Small intestine (tissue), 7 donors: ENCODE data around the gene PPP1CA. TPM values are rescaled to one million over a fixed set of nuclear protein-coding genes. Genes with fewer than 3 reads are reported as not detected.

Source experiments
- DNase-seq, 2 donors: peaks; one replicate each; pipeline versions ENCODE4 v3.0.0 to v3.0.0-alpha.2; 2013
- FAIRE-seq: peaks from 2 replicates; lab custom pipeline; 2012; peaks lifted over from hg19 to GRCh38; lab: Jason Lieb, UNC
- H3K27ac ChIP-seq, 3 donors: one replicate each; pipeline ENCODE4 v1.5.1; 2013; ENCODE audit warnings: low read length in 2 of 3, mild to moderate bottlenecking in 2 of 3, control low read depth in 1 of 3, inconsistent platforms in 1 of 3, low read depth in 1 of 3, moderate library complexity in 1 of 3
- H3K27me3 ChIP-seq, 3 donors: one replicate each; pipeline ENCODE4 v1.6.1; 2013; ENCODE audit warnings: low read length in 3 of 3, inconsistent platforms in 1 of 3; ENCODE audit not compliant: control insufficient read depth in 3 of 3, insufficient read depth in 3 of 3
- H3K36me3 ChIP-seq, 3 donors: one replicate each; pipeline ENCODE4 v1.6.1; 2013; ENCODE audit warnings: low read length in 3 of 3, inconsistent platforms in 1 of 3, low read depth in 1 of 3, mild to moderate bottlenecking in 1 of 3, moderate library complexity in 1 of 3; ENCODE audit not compliant: control insufficient read depth in 3 of 3, insufficient read depth in 2 of 3
- H3K4me1 ChIP-seq, 3 donors: one replicate each; pipeline ENCODE4 v1.6.1; 2013; ENCODE audit warnings: low read length in 2 of 3, inconsistent platforms in 1 of 3, low read depth in 1 of 3, mild to moderate bottlenecking in 1 of 3, moderate library complexity in 1 of 3; ENCODE audit not compliant: control insufficient read depth in 3 of 3, insufficient read depth in 2 of 3
- H3K4me3 ChIP-seq, 3 donors: one replicate each; pipeline ENCODE4 v1.5.1; 2013; ENCODE audit warnings: low read length in 3 of 3, control low read depth in 1 of 3, inconsistent platforms in 1 of 3, low read depth in 1 of 3, mild to moderate bottlenecking in 1 of 3, moderate library complexity in 1 of 3
- H3K9me3 ChIP-seq, 2 donors: one replicate each; pipeline ENCODE4 v1.6.1; 2013; ENCODE audit warnings: low read depth in 1 of 2, low read length in 1 of 2; ENCODE audit not compliant: control insufficient read depth in 2 of 2, insufficient read depth in 1 of 2
- WGBS, 3 donors: extraction: QIAGEN DNeasy Blood & Tissue Kit; methylation state at CpG; one replicate each; pipeline ENCODE4 v1.1.7; 2013; 5-methylcytosine and 5-hydroxymethylcytosine counted together
- polyA plus RNA-seq, 4 donors: library from polyadenylated mRNA; stranded (reverse) in 3 of 4; unstranded in 1 of 4; fragments of 200-250 nt in 3 of 4; fragments of 120-200 nt in 1 of 4; gene quantifications; one replicate each; pipeline versions ENCODE4 v1.2.1 to v1.2.3, GENCODE V29; 2013
- donor health status: healthy with polysubstance abuse.
- donor health status: control.
- donor health status: control.
- donor health status: Bipolar disorder and iron deficiency.
- donor health status: healthy.

Gene PPP1CA
- polyA plus RNA-seq, 4 donors: 123 to 211 (median 187) TPM

GRCh38 chr11:67374571-67375281 lies 26.9 kb downstream of the PPP1CA start:
- Histone ChIP-seq H3K4me1 (peaks cover 3 to 50% (median 8%) of the 10 kb centered on the region in 3 donors), H3K27me3 (peaks cover 0 to 9% (median 0%) of the 10 kb centered on the region in 3 donors), H3K9me3 (no peaks in the 10 kb centered on the region), H3K4me3 (peak overlapping the region in 1 of 3 donors; percentile 59), H3K36me3 (peaks cover 0 to 14% (median 0%) of the 10 kb centered on the region in 3 donors), H3K27ac (peak overlapping the region in 2 of 3 donors; percentile 76 to 79)
- FAIRE-seq: no peak
- 21 to 30% (median 22%) methylated on average over 9 of the region's 9 CpGs for WGBS, 3 donors
- no peak for DNase-seq

- no peaks in the 10 kb centered on the region for H3K9me3 ChIP-seq
- DNase-seq (peak; percentile 64 to 88), FAIRE-seq (no peak)
- H3K36me3 ChIP-seq: peaks cover 0 to 22% (median 0%) of the 10 kb centered on the region in 3 donors
- 1 to 4% (median 3%) methylated on average over 28 to 40 of the region's 40 CpGs for WGBS, 3 donors
- H3K27me3 ChIP-seq: peaks cover 0 to 9% (median 0%) of the 10 kb centered on the region in 3 donors
- peaks cover 3 to 48% (median 8%) of the 10 kb centered on the region in 3 donors for H3K4me1 ChIP-seq
- peak overlapping the region; percentile 59 to 80 (median 76) for H3K4me3 ChIP-seq
- H3K27ac ChIP-seq: peak overlapping the region; percentile 66 to 79 (median 76)
Observed at GRCh38 chr11:67373648-67374570, 27.7 kb downstream of the PPP1CA start.

- FAIRE-seq: no peak
- H3K4me3 ChIP-seq: peak within 1 kb of the TSS; percentile 59 to 80 (median 76)
- peaks cover 0 to 22% (median 0%) of the 10 kb centered on the region in 3 donors for H3K36me3 ChIP-seq
- 1% methylated on average over 41 to 75 of the region's 76 CpGs for WGBS, 3 donors
- no peaks in the 10 kb centered on the region for H3K9me3 ChIP-seq
- peak within 1 kb of the TSS; percentile 66 to 79 (median 76) for H3K27ac ChIP-seq
- peak; percentile 51 to 82 for DNase-seq
- peaks cover 3 to 51% (median 8%) of the 10 kb centered on the region in 3 donors for H3K4me1 ChIP-seq
- H3K27me3 ChIP-seq: peaks cover 0 to 9% (median 0%) of the 10 kb centered on the region in 3 donors
Observed at GRCh38 chr11:67372993-67373647, 28.5 kb downstream of the PPP1CA start, which contains the start of gene CLCF1. Gene CLCF1 (minus strand): TSS chr11:67373598. CDS start chr11:67373539, 59 bp downstream.

- FAIRE-seq (no peak), DNase-seq (peak in 1 of 2 donors; percentile 64)
- Histone ChIP-seq H3K4me1 (peaks cover 3 to 58% (median 8%) of the 10 kb centered on the region in 3 donors), H3K36me3 (peaks cover 0 to 26% (median 0%) of the 10 kb centered on the region in 3 donors), H3K27me3 (peaks cover 0 to 9% (median 0%) of the 10 kb centered on the region in 3 donors), H3K27ac (peak overlapping the region; percentile 41 to 79 (median 76)), H3K4me3 (peak overlapping the region; percentile 47 to 80 (median 76)), H3K9me3 (no peaks in the 10 kb centered on the region)
- WGBS, 3 donors: 0 to 1% (median 0%) methylated on average over 36 to 78 of the region's 78 CpGs
Observed at GRCh38 chr11:67372321-67372992, 29.2 kb downstream of the PPP1CA start.

- H3K9me3 ChIP-seq: no peaks in the 10 kb centered on the region
- 9 to 25% (median 19%) methylated on average over 13 to 16 of the region's 16 CpGs for WGBS, 3 donors
- peaks cover 0 to 9% (median 0%) of the 10 kb centered on the region in 3 donors for H3K27me3 ChIP-seq
- peak overlapping the region; percentile 47 to 80 (median 76) for H3K4me3 ChIP-seq
- DNase-seq (no peak), FAIRE-seq (no peak)
- H3K4me1 ChIP-seq: peaks cover 3 to 63% (median 8%) of the 10 kb centered on the region in 3 donors
- H3K27ac ChIP-seq: peak overlapping the region in 2 of 3 donors; percentile 36 to 70
- H3K36me3 ChIP-seq: peaks cover 0 to 30% (median 0%) of the 10 kb centered on the region in 3 donors
Observed at GRCh38 chr11:67371911-67372320, 29.7 kb downstream of the PPP1CA start.

- 21 to 51% (median 30%) methylated on average over 8 of the region's 8 CpGs for WGBS, 3 donors
- Histone ChIP-seq H3K9me3 (no peaks in the 10 kb centered on the region), H3K27ac (peak overlapping the region in 2 of 3 donors; percentile 36 to 70), H3K4me3 (peak overlapping the region in 1 of 3 donors; percentile 47), H3K4me1 (peaks cover 3 to 69% (median 8%) of the 10 kb centered on the region in 3 donors), H3K36me3 (peaks cover 0 to 33% (median 0%) of the 10 kb centered on the region in 3 donors), H3K27me3 (peaks cover 0 to 7% (median 0%) of the 10 kb centered on the region in 3 donors)
- peak; percentile 46 to 65 for DNase-seq
- FAIRE-seq: no peak
Observed at GRCh38 chr11:67371189-67371910, 30.3 kb downstream of the PPP1CA start.
